ENCODE data around the gene FBXL17.

The FBXL17 gene

DNA sequence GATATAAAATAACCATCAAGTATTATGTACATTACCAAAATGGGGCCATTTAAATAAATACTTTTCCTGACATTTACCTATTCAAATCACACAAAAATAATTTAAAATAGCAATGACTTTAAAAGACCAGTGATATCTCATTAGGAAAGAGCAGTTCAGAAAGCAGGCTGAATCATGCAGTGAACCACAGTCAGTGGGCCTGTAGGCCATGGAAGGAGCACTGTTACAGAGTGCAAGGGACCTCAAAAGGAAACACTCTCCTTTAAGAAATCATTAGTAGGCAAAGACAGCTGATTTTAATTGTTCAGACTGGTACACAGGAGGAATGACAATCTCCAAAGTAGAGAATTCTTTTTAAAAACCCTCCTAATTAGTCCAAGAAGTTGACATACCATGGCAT, 427.6 kb downstream of the FBXL17 start:
- no peak overlapping the region for H2AFZ ChIP-seq (ENCODE audit: low read depth, low read length)
- TF ChIP-seq EZH2 (IDR thresholded peaks at IDR 0.05; ENCODE audit: borderline replicate concordance, low read depth, low read length, severe bottlenecking) = no peak
- H3K27me3 ChIP-seq (ENCODE audit: insufficient read depth, low read length, poor library complexity) = no peaks in the 10 kb centered on the region
- DNase-seq = no peak
- no peaks in the 10 kb centered on the region for H3K9me3 ChIP-seq (ENCODE audit: insufficient read depth, low read length, severe bottlenecking)
- no peak overlapping the region for H3K4me3 ChIP-seq (ENCODE audit: low read depth in 1 of 2, low read length in 2 of 2)
- H3K36me3 ChIP-seq (ENCODE audit: insufficient read depth, low read length) = no peaks in the 10 kb centered on the region
- H3K4me2 ChIP-seq (ENCODE audit: insufficient read depth, low read length) = no peak overlapping the region
- ATAC-seq (ENCODE audit: insufficient read depth, low read depth) = no peak
- H4K20me1 ChIP-seq (ENCODE audit: insufficient read depth, low read length) = no peaks in the 10 kb centered on the region
- no peaks in the 10 kb centered on the region for H3K79me2 ChIP-seq (ENCODE audit: insufficient read depth, low read length)
- no peak overlapping the region for H3K9ac ChIP-seq (ENCODE audit: low read depth, low read length)
- H3K4me1 ChIP-seq (ENCODE audit: insufficient read depth, low read length) = peaks cover 36% of the 10 kb centered on the region
- H3K27ac ChIP-seq (ENCODE audit: low read length) = no peak overlapping the region

DNA sequence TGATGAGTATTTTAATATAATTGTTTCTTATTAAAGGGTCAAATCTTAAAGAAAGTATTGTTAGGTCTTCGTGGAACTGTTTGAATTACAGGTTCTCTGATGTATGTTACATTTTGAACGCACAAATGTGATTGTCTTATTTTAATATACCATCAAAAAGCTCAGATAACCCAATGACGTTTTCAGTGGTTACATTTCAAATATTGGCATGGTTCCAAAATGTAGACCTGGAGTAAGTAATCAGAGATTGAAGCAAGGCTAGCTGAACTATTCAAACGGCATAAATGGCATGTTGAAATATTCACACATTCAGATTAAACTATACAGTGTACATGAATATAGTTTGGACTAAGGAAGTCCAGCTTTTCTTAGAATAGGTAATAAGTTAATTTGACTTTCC, 429.4 kb downstream of the FBXL17 start:
- ATAC-seq (ENCODE audit: insufficient read depth, low read depth) = no peak

GRCh38 chr5:107951309-107951708, 430.6 kb downstream of the FBXL17 start:
- H3K9me3 ChIP-seq (ENCODE audit: insufficient read depth, low read length, severe bottlenecking) = no peaks in the 10 kb centered on the region
- H3K27me3 ChIP-seq (ENCODE audit: insufficient read depth, low read length, poor library complexity) = no peaks in the 10 kb centered on the region
- peak overlapping the region; percentile 6; the same call in 1 of the 2 replicates for H3K9ac ChIP-seq (ENCODE audit: low read depth, low read length)
- ATAC-seq (ENCODE audit: insufficient read depth, low read depth) = peak; percentile 55
- H3K79me2 ChIP-seq (ENCODE audit: insufficient read depth, low read length) = no peaks in the 10 kb centered on the region
- H3K4me2 ChIP-seq (ENCODE audit: insufficient read depth, low read length) = no peak overlapping the region
- H3K27ac ChIP-seq (ENCODE audit: low read length) = peak overlapping the region; percentile 74
- H2AFZ ChIP-seq (ENCODE audit: low read depth, low read length) = peak overlapping the region; percentile 56
- H3K4me3 ChIP-seq (ENCODE audit: low read depth in 1 of 2, low read length in 2 of 2) = no peak overlapping the region
- TF ChIP-seq EZH2 (IDR thresholded peaks at IDR 0.05; ENCODE audit: borderline replicate concordance, low read depth, low read length, severe bottlenecking) = no peak
- TF ChIP-seq, protein P1, sequence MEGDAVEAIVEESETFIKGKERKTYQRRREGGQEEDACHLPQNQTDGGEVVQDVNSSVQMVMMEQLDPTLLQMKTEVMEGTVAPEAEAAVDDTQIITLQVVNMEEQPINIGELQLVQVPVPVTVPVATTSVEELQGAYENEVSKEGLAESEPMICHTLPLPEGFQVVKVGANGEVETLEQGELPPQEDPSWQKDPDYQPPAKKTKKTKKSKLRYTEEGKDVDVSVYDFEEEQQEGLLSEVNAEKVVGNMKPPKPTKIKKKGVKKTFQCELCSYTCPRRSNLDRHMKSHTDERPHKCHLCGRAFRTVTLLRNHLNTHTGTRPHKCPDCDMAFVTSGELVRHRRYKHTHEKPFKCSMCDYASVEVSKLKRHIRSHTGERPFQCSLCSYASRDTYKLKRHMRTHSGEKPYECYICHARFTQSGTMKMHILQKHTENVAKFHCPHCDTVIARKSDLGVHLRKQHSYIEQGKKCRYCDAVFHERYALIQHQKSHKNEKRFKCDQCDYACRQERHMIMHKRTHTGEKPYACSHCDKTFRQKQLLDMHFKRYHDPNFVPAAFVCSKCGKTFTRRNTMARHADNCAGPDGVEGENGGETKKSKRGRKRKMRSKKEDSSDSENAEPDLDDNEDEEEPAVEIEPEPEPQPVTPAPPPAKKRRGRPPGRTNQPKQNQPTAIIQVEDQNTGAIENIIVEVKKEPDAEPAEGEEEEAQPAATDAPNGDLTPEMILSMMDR (IDR thresholded peaks at IDR 0.05; ENCODE audit: borderline replicate concordance, extremely low read depth, low read length, poor library complexity, severe bottlenecking) = peak; percentile 63
- H3K36me3 ChIP-seq (ENCODE audit: insufficient read depth, low read length) = no peaks in the 10 kb centered on the region
- peak; percentile 28 for DNase-seq
- no peaks in the 10 kb centered on the region for H4K20me1 ChIP-seq (ENCODE audit: insufficient read depth, low read length)
- H3K4me1 ChIP-seq (ENCODE audit: insufficient read depth, low read length) = peaks cover 42% of the 10 kb centered on the region

More for the DNA sequence above, 429.4 kb downstream of the FBXL17 start:
- Histone ChIP-seq H3K36me3 (ENCODE audit: insufficient read depth, low read length) (no peaks in the 10 kb centered on the region), H3K9me3 (ENCODE audit: insufficient read depth, low read length, severe bottlenecking) (no peaks in the 10 kb centered on the region), H3K9ac (ENCODE audit: low read depth, low read length) (no peak overlapping the region), H3K79me2 (ENCODE audit: insufficient read depth, low read length) (no peaks in the 10 kb centered on the region), H4K20me1 (ENCODE audit: insufficient read depth, low read length) (no peaks in the 10 kb centered on the region), H3K4me1 (ENCODE audit: insufficient read depth, low read length) (peaks cover 47% of the 10 kb centered on the region), H3K27ac (ENCODE audit: low read length) (no peak overlapping the region), H3K27me3 (ENCODE audit: insufficient read depth, low read length, poor library complexity) (no peaks in the 10 kb centered on the region), H2AFZ (ENCODE audit: low read depth, low read length) (no peak overlapping the region), H3K4me2 (ENCODE audit: insufficient read depth, low read length) (no peak overlapping the region), H3K4me3 (ENCODE audit: low read depth in 1 of 2, low read length in 2 of 2) (no peak overlapping the region)
- no peak for DNase-seq
- TF ChIP-seq, protein P1 (IDR thresholded peaks at IDR 0.05; ENCODE audit: borderline replicate concordance, extremely low read depth, low read length, poor library complexity, severe bottlenecking) = no peak
- no peak for TF ChIP-seq EZH2 (IDR thresholded peaks at IDR 0.05; ENCODE audit: borderline replicate concordance, low read depth, low read length, severe bottlenecking)

DNA sequence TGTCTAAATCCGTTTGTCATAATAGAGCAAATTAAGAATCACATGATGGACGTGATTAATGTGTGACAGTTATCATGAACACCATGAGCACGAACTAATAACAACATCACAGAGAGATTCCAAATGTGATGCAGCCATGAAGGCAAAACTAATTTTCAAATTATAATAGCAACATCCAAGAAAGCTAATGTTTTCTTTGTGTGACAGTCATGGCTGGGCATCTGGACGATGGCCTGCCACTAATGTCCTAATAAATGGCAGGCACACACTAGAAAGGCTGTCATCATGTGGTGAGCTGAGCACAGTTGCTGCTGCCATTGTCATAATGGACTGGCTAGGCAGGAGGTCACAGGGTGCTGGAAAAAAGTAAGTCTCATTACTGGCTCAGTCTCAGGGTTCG, 431.1 kb downstream of the FBXL17 start:
- Histone ChIP-seq H3K36me3 (ENCODE audit: insufficient read depth, low read length) (no peaks in the 10 kb centered on the region), H3K9me3 (ENCODE audit: insufficient read depth, low read length, severe bottlenecking) (no peaks in the 10 kb centered on the region), H3K4me1 (ENCODE audit: insufficient read depth, low read length) (peaks cover 42% of the 10 kb centered on the region), H3K4me3 (ENCODE audit: low read depth in 1 of 2, low read length in 2 of 2) (no peak overlapping the region), H3K27ac (ENCODE audit: low read length) (peak overlapping the region; percentile 74), H3K79me2 (ENCODE audit: insufficient read depth, low read length) (no peaks in the 10 kb centered on the region), H3K27me3 (ENCODE audit: insufficient read depth, low read length, poor library complexity) (no peaks in the 10 kb centered on the region), H2AFZ (ENCODE audit: low read depth, low read length) (no peak overlapping the region), H3K4me2 (ENCODE audit: insufficient read depth, low read length) (0 out of 2 replicates have a peak overlapping the region, but pooled peaks have one; percentile 59), H3K9ac (ENCODE audit: low read depth, low read length) (peak overlapping the region; percentile 6; the same call in 1 of the 2 replicates), H4K20me1 (ENCODE audit: insufficient read depth, low read length) (no peaks in the 10 kb centered on the region)
- DNase-seq = no peak
- no peak for ATAC-seq (ENCODE audit: insufficient read depth, low read depth)
- no peak for TF ChIP-seq EZH2 (IDR thresholded peaks at IDR 0.05; ENCODE audit: borderline replicate concordance, low read depth, low read length, severe bottlenecking)
- TF ChIP-seq, protein P1 (IDR thresholded peaks at IDR 0.05; ENCODE audit: borderline replicate concordance, extremely low read depth, low read length, poor library complexity, severe bottlenecking) = no peak

All from DND-41 (cell line).